ENCODE measurements around the gene CETN3. TPM values are rescaled to one million over a fixed set of nuclear protein-coding genes. Genes with fewer than 3 reads are reported as not detected.

CETN3 gene
- total RNA-seq: 9.8 TPM
- long read RNA-seq, transcript CETN3-201 (5 exons, 2,432 nt): major isoform, 6 of 6 reads
- long read RNA-seq, partial matches to known transcripts: 0 of 6 reads
- long read RNA-seq, other reads (novel, unspliced or antisense): 0 of 6 reads

GRCh38 chr5:90409318-90410177, at the start of gene CETN3:
CETN3 (minus strand) TSS chr5:90409756; CDS start chr5:90409661, 95 bp downstream.
- peak; percentile 96 for DNase-seq (ENCODE audit: low spot score)

GRCh38 chr5:90446961-90447360, 37.4 kb upstream of the CETN3 start:
- DNase-seq (ENCODE audit: low spot score): no peak

- DNase-seq (ENCODE audit: low spot score): no peak
Measured at GRCh38 chr5:90440644-90441043, 31.1 kb upstream of the CETN3 start.

GRCh38 chr5:90438100-90438499, 28.5 kb upstream of the CETN3 start:
- no peak for DNase-seq (ENCODE audit: low spot score)

GRCh38 chr5:90437663-90438062, 28.1 kb upstream of the CETN3 start:
- no peak for DNase-seq (ENCODE audit: low spot score)

GRCh38 chr5:90434116-90434714, 24.7 kb upstream of the CETN3 start:
- DNase-seq (ENCODE audit: low spot score): no peak

GRCh38 chr5:90424245-90424644, 14.7 kb upstream of the CETN3 start:
- DNase-seq (ENCODE audit: low spot score): no peak

GRCh38 chr5:90421136-90421535, 11.6 kb upstream of the CETN3 start:
- DNase-seq (ENCODE audit: low spot score): no peak

- no peak for DNase-seq (ENCODE audit: low spot score)
Measured at GRCh38 chr5:90418214-90418613, 8.7 kb upstream of the CETN3 start.

GRCh38 chr5:90410178-90410762, 714 bp upstream of the CETN3 start:
- DNase-seq (ENCODE audit: low spot score): no peak

GRCh38 chr5:90408571-90409317, 812 bp downstream of the CETN3 start:
- no peak for DNase-seq (ENCODE audit: low spot score)

GRCh38 chr5:90406466-90406865, 3.1 kb downstream of the CETN3 start:
- no peak for DNase-seq (ENCODE audit: low spot score)

GRCh38 chr5:90402521-90403255, 6.9 kb downstream of the CETN3 start:
- DNase-seq (ENCODE audit: low spot score): no peak

GRCh38 chr5:90399251-90399650, 10.3 kb downstream of the CETN3 start:
- no peak for DNase-seq (ENCODE audit: low spot score)

- DNase-seq (ENCODE audit: low spot score): no peak
Measured at GRCh38 chr5:90398726-90399125, 10.8 kb downstream of the CETN3 start.

- DNase-seq (ENCODE audit: low spot score): no peak
Measured at GRCh38 chr5:90395005-90395404, 14.6 kb downstream of the CETN3 start.

GRCh38 chr5:90390928-90391327, 18.6 kb downstream of the CETN3 start:
- no peak for DNase-seq (ENCODE audit: low spot score)

GRCh38 chr5:90390326-90390725, 19.2 kb downstream of the CETN3 start:
- no peak for DNase-seq (ENCODE audit: low spot score)

- DNase-seq (ENCODE audit: low spot score): no peak
Measured at GRCh38 chr5:90387508-90387907, 22.0 kb downstream of the CETN3 start.

GRCh38 chr5:90386099-90386710, 23.4 kb downstream of the CETN3 start:
- no peak for DNase-seq (ENCODE audit: low spot score)
